NCI-H345 treated with DMSO at 0.1 percent for 48 hours (cell line): ENCODE data around the gene OR8B3.
"Not testable (repeated sequence)": the region's sequence is repeated elsewhere in the genome, so short reads cannot be mapped to it uniquely, and the experiment has no call there.

Experiments
- DNase-seq: peaks from one replicate; lab custom pipeline; 2025; ENCODE audit not compliant: unreplicated experiment; lab: John Stamatoyannopoulos, UW

The OR8B3 gene

GRCh38 chr11:124398924-124399323, at the start of gene OR8B3:
Gene OR8B3, minus strand, starts transcription at chr11:124399024. Its CDS starts 1,673 bp downstream, at chr11:124397351.
- no peak for DNase-seq

- no peak for DNase-seq
Observed at GRCh38 chr11:124446916-124447315, 48.1 kb upstream of the OR8B3 start.

GRCh38 chr11:124445646-124446150, 46.9 kb upstream of the OR8B3 start, which contains the start of gene OR8B8:
Gene OR8B8, minus strand, starts transcription at chr11:124445696. Its CDS starts 4,611 bp downstream, at chr11:124441085.
- DNase-seq: no peak

- DNase-seq: no peak
Observed at GRCh38 chr11:124442847-124443246, 44.0 kb upstream of the OR8B3 start.

GRCh38 chr11:124442442-124442841, 43.6 kb upstream of the OR8B3 start:
- DNase-seq: no peak

GRCh38 chr11:124441519-124441918, 42.7 kb upstream of the OR8B3 start:
- DNase-seq: no peak

- no peak for DNase-seq
Observed at GRCh38 chr11:124441081-124441480, 42.3 kb upstream of the OR8B3 start.

GRCh38 chr11:124440608-124441007, 41.8 kb upstream of the OR8B3 start:
- no peak for DNase-seq

- no peak for DNase-seq
Observed at GRCh38 chr11:124434699-124435098, 35.9 kb upstream of the OR8B3 start.

- DNase-seq: no peak
Observed at GRCh38 chr11:124429599-124429998, 30.8 kb upstream of the OR8B3 start.

GRCh38 chr11:124424384-124424921, 25.6 kb upstream of the OR8B3 start, which contains the start of gene OR8B4:
Gene OR8B4, minus strand, starts transcription at chr11:124424871. Its CDS starts 0 bp downstream, at chr11:124424871.
- DNase-seq: no peak

- no peak for DNase-seq
Observed at GRCh38 chr11:124421043-124421442, 22.2 kb upstream of the OR8B3 start.

- no peak for DNase-seq
Observed at GRCh38 chr11:124415356-124415923, 16.6 kb upstream of the OR8B3 start.

- no peak for DNase-seq
Observed at GRCh38 chr11:124409906-124410305, 11.1 kb upstream of the OR8B3 start.

GRCh38 chr11:124405581-124405980, 6.8 kb upstream of the OR8B3 start:
- DNase-seq: no peak

GRCh38 chr11:124403186-124403585, 4.4 kb upstream of the OR8B3 start:
- DNase-seq: not testable (repeated sequence)

GRCh38 chr11:124402326-124402922, 3.6 kb upstream of the OR8B3 start:
- DNase-seq: peak; percentile 8

GRCh38 chr11:124396847-124397246, 2.0 kb downstream of the OR8B3 start:
- not testable (repeated sequence) for DNase-seq

GRCh38 chr11:124394408-124394807, 4.4 kb downstream of the OR8B3 start:
- no peak for DNase-seq

GRCh38 chr11:124384399-124384798, 14.4 kb downstream of the OR8B3 start, which contains the start of gene OR8B2:
Gene OR8B2, minus strand, starts transcription at chr11:124384499. Its CDS starts 1,156 bp downstream, at chr11:124383343.
- no peak for DNase-seq

GRCh38 chr11:124382857-124383256, 16.0 kb downstream of the OR8B3 start:
- not testable (repeated sequence) for DNase-seq

GRCh38 chr11:124380585-124380984, 18.2 kb downstream of the OR8B3 start:
- DNase-seq: no peak
